HEK293 (cell line): ENCODE results near the gene SEPTIN2.
A peak's percentile ranks its signal among the peaks of the same experiment; 100 is the strongest.

Source experiments
- KLF16 ChIP-seq: fragments of 450-650 bp; formaldehyde crosslinking; IDR thresholded peaks from 2 replicates; pipeline ENCODE4 v1.5.1; 2017; ENCODE audit warnings: missing biosample characterization, missing genetic modification characterization
- MZF1 ChIP-seq: fragments of 450-650 bp; formaldehyde crosslinking; IDR thresholded peaks from 2 replicates; pipeline ENCODE4 v1.5.1; 2017; ENCODE audit warnings: missing biosample characterization, missing genetic modification characterization, borderline replicate concordance
- SP3 ChIP-seq: fragments of 450-650 bp; formaldehyde crosslinking; IDR thresholded peaks from 2 replicates; pipeline ENCODE4 v1.5.1; 2016; ENCODE audit warnings: missing biosample characterization, missing genetic modification characterization
- SP7 ChIP-seq: fragments of 450-650 bp; formaldehyde crosslinking; IDR thresholded peaks from 2 replicates; pipeline ENCODE4 v1.5.1; 2016; ENCODE audit warnings: missing biosample characterization, missing genetic modification characterization
- TCF7L2 ChIP-seq: IDR thresholded peaks from 2 replicates; pipeline ENCODE4 v1.6.1; 2011; ENCODE audit warnings: low read depth, mild to moderate bottlenecking, inconsistent platforms, low read length, moderate library complexity, borderline replicate concordance
- ZNF112 ChIP-seq: fragments of 450-650 bp; formaldehyde crosslinking; IDR thresholded peaks from 2 replicates; pipeline ENCODE4 v1.5.0; 2017; ENCODE audit warnings: missing biosample characterization, missing genetic modification characterization
- ZNF184 ChIP-seq: fragments of 450-650 bp; IDR thresholded peaks from 2 replicates; pipeline ENCODE4 v1.5.1; 2018; ENCODE audit warnings: missing biosample characterization, mild to moderate bottlenecking, missing genetic modification characterization
- ZNF23 ChIP-seq: fragments of 450-650 bp; formaldehyde crosslinking; IDR thresholded peaks from 2 replicates; pipeline ENCODE4 v1.5.1; 2016; ENCODE audit warnings: missing biosample characterization, missing genetic modification characterization, borderline replicate concordance
- ZNF266 ChIP-seq: fragments of 450-650 bp; formaldehyde crosslinking; IDR thresholded peaks from 2 replicates; pipeline ENCODE4 v1.5.1; 2016; ENCODE audit warnings: missing biosample characterization, missing genetic modification characterization, low read depth
- ZNF341 ChIP-seq: fragments of 450-650 bp; formaldehyde crosslinking; IDR thresholded peaks from 2 replicates; pipeline ENCODE4; 2016; ENCODE audit warnings: low read depth, missing biosample characterization, missing genetic modification characterization
- ZNF366 ChIP-seq: fragments of 450-650 bp; formaldehyde crosslinking; conservative IDR thresholded peaks from 2 replicates; pipeline ENCODE4 v1.5.1; 2016; ENCODE audit warnings: missing biosample characterization, missing genetic modification characterization
- ZNF394 ChIP-seq: fragments of 450-650 bp; formaldehyde crosslinking; IDR thresholded peaks from 2 replicates; pipeline ENCODE4 v1.5.1; 2016; ENCODE audit warnings: missing biosample characterization, missing genetic modification characterization, mild to moderate bottlenecking, moderate library complexity, borderline replicate concordance
- ZNF433 ChIP-seq: fragments of 450-650 bp; formaldehyde crosslinking; IDR thresholded peaks from 2 replicates; pipeline ENCODE4 v1.5.1; 2016; ENCODE audit warnings: missing biosample characterization, missing genetic modification characterization, low read depth
- ZNF501 ChIP-seq: fragments of 450-650 bp; formaldehyde crosslinking; IDR thresholded peaks from 2 replicates; pipeline ENCODE4 v1.5.1; 2016; ENCODE audit warnings: missing biosample characterization, missing genetic modification characterization
- ZNF514 ChIP-seq: fragments of 450-650 bp; formaldehyde crosslinking; IDR thresholded peaks from 2 replicates; pipeline ENCODE4 v1.5.1; 2016; ENCODE audit warnings: missing biosample characterization, missing genetic modification characterization
- ZNF529 ChIP-seq: fragments of 450-650 bp; formaldehyde crosslinking; IDR thresholded peaks from 2 replicates; pipeline ENCODE4 v1.5.1; 2017; ENCODE audit warnings: missing genetic modification characterization, missing biosample characterization; ENCODE audit not compliant: insufficient replicate concordance
- ZNF555 ChIP-seq: fragments of 450-650 bp; formaldehyde crosslinking; conservative IDR thresholded peaks from 2 replicates; pipeline ENCODE4 v1.5.1; 2017; ENCODE audit warnings: missing biosample characterization, mild to moderate bottlenecking, missing genetic modification characterization, inconsistent platforms
- ZNF561 ChIP-seq: fragments of 450-650 bp; IDR thresholded peaks from 2 replicates; pipeline ENCODE4 v1.5.1; 2018; ENCODE audit warnings: missing biosample characterization, missing genetic modification characterization, borderline replicate concordance
- ZNF585B ChIP-seq: fragments of 450-650 bp; formaldehyde crosslinking; IDR thresholded peaks from 2 replicates; pipeline ENCODE4 v1.5.1; 2016; ENCODE audit warnings: missing biosample characterization, missing genetic modification characterization
- ZNF645 ChIP-seq: fragments of 450-650 bp; formaldehyde crosslinking; IDR thresholded peaks from 2 replicates; pipeline ENCODE4; 2016; ENCODE audit warnings: missing biosample characterization, missing genetic modification characterization
- ZNF660 ChIP-seq: fragments of 450-650 bp; IDR thresholded peaks from 2 replicates; pipeline ENCODE4 v1.5.1; 2018; ENCODE audit warnings: missing biosample characterization, mild to moderate bottlenecking, missing genetic modification characterization
- ZNF677 ChIP-seq: fragments of 450-650 bp; IDR thresholded peaks from 2 replicates; pipeline ENCODE4 v1.5.0; 2018; ENCODE audit warnings: missing biosample characterization, mild to moderate bottlenecking, missing genetic modification characterization, moderate library complexity
- ZNF792 ChIP-seq: fragments of 450-650 bp; formaldehyde crosslinking; IDR thresholded peaks from 2 replicates; pipeline ENCODE4 v1.5.1; 2016; ENCODE audit warnings: missing biosample characterization, missing genetic modification characterization
- TF ChIP-seq, protein P1 (sequence below): fragments of 450-650 bp; formaldehyde crosslinking; IDR thresholded peaks from 2 replicates; pipeline ENCODE4 v1.5.1; 2016; ENCODE audit warnings: missing biosample characterization, missing genetic modification characterization, borderline replicate concordance
- TF ChIP-seq, protein P2 (sequence below): fragments of 450-650 bp; formaldehyde crosslinking; IDR thresholded peaks from 2 replicates; pipeline ENCODE4 v1.5.1; 2016; ENCODE audit warnings: missing biosample characterization, missing genetic modification characterization
- TF ChIP-seq, protein P3 (sequence below): fragments of 450-650 bp; formaldehyde crosslinking; IDR thresholded peaks from 2 replicates; pipeline ENCODE4 v1.5.1; 2016; ENCODE audit warnings: missing biosample characterization, missing genetic modification characterization
- TF ChIP-seq, protein P4 (sequence below): fragments of 450-650 bp; formaldehyde crosslinking; conservative IDR thresholded peaks from 2 replicates; pipeline ENCODE4 v1.5.1; 2016; ENCODE audit warnings: low read depth, missing biosample characterization, missing genetic modification characterization
- TF ChIP-seq, protein P5 (sequence below): fragments of 450-650 bp; formaldehyde crosslinking; optimal IDR thresholded peaks from 2 replicates; pipeline ENCODE3; 2016; ENCODE audit warnings: missing biosample characterization, mild to moderate bottlenecking, missing genetic modification characterization

Gene SEPTIN2

DNA sequence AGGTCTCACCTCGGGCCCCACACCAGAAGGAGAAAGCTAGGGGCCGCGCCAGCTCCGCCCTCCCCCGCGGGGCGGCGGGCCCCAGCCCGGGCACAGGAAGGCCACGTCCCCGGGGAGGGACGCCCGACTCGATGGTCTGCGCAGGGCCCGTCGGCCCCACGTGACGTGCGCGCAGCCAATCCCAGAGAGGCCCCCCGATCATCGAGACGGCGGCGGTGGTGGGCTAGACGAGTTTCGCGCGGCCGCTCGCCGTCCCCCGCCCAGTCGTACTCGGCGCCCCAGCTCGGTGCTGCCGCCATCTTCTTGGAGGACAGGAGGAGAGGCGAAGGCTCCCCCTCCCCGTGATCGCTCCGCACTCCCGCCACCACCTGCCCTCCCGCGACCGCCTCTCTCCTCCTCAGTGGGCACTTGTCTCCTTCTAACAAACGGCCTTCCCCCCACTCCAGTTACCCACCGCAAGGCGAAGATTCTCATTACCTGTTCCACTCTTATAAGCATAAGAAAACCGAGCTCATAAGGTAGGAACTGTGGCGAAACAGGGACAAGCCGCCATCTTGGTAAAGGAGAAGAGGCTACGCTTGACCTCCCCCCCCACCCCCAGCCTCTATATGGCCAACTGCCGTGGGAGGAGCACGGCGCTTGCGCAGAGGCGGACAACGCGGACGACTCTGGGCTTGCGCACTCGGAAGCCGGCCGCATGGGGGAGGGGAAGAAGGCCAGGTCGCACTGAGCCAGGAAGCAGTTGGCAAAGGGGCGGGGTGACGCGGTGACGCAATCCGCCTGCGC is 439 bp upstream of the SEPTIN2 start, which contains the start of gene HDLBP (continued):
- TF ChIP-seq, protein P1, sequence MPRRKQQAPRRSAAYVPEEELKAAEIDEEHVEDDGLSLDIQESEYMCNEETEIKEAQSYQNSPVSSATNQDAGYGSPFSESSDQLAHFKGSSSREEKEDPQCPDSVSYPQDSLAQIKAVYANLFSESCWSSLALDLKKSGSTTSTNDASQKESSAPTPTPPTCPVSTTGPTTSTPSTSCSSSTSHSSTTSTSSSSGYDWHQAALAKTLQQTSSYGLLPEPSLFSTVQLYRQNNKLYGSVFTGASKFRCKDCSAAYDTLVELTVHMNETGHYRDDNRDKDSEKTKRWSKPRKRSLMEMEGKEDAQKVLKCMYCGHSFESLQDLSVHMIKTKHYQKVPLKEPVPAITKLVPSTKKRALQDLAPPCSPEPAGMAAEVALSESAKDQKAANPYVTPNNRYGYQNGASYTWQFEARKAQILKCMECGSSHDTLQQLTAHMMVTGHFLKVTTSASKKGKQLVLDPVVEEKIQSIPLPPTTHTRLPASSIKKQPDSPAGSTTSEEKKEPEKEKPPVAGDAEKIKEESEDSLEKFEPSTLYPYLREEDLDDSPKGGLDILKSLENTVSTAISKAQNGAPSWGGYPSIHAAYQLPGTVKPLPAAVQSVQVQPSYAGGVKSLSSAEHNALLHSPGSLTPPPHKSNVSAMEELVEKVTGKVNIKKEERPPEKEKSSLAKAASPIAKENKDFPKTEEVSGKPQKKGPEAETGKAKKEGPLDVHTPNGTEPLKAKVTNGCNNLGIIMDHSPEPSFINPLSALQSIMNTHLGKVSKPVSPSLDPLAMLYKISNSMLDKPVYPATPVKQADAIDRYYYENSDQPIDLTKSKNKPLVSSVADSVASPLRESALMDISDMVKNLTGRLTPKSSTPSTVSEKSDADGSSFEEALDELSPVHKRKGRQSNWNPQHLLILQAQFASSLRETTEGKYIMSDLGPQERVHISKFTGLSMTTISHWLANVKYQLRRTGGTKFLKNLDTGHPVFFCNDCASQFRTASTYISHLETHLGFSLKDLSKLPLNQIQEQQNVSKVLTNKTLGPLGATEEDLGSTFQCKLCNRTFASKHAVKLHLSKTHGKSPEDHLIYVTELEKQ (tag by site-specific recombination) = no peak
- no peak for TF ChIP-seq ZNF585B (tag by site-specific recombination)
- TF ChIP-seq ZNF341 = peak; percentile 36
- peak; percentile 65 for TF ChIP-seq SP7 (tag by site-specific recombination)
- TF ChIP-seq ZNF23 (tag by site-specific recombination) = no peak
- TF ChIP-seq, protein P2, sequence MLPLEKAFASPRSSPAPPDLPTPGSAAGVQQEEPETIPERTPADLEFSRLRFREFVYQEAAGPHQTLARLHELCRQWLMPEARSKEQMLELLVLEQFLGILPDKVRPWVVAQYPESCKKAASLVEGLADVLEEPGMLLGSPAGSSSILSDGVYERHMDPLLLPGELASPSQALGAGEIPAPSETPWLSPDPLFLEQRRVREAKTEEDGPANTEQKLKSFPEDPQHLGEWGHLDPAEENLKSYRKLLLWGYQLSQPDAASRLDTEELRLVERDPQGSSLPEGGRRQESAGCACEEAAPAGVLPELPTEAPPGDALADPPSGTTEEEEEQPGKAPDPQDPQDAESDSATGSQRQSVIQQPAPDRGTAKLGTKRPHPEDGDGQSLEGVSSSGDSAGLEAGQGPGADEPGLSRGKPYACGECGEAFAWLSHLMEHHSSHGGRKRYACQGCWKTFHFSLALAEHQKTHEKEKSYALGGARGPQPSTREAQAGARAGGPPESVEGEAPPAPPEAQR (tag by site-specific recombination) = no peak
- TF ChIP-seq ZNF433 = no peak
- TF ChIP-seq ZNF561 (tag by site-specific recombination) = peak; percentile 77
- no peak for TF ChIP-seq ZNF266 (tag by site-specific recombination)
- no peak for TF ChIP-seq ZNF529 (tag by site-specific recombination)
- TF ChIP-seq ZNF394 = peak; percentile 69; the same call in 1 of the 2 replicates
- TF ChIP-seq ZNF184 (tag by site-specific recombination) = no peak
- TF ChIP-seq, protein P3, sequence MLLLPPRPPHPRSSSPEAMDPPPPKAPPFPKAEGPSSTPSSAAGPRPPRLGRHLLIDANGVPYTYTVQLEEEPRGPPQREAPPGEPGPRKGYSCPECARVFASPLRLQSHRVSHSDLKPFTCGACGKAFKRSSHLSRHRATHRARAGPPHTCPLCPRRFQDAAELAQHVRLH (tag by site-specific recombination) = 0 out of 2 replicates have a peak, but pooled peaks have one; percentile 28
- no peak for TF ChIP-seq TCF7L2
- TF ChIP-seq, protein P4, sequence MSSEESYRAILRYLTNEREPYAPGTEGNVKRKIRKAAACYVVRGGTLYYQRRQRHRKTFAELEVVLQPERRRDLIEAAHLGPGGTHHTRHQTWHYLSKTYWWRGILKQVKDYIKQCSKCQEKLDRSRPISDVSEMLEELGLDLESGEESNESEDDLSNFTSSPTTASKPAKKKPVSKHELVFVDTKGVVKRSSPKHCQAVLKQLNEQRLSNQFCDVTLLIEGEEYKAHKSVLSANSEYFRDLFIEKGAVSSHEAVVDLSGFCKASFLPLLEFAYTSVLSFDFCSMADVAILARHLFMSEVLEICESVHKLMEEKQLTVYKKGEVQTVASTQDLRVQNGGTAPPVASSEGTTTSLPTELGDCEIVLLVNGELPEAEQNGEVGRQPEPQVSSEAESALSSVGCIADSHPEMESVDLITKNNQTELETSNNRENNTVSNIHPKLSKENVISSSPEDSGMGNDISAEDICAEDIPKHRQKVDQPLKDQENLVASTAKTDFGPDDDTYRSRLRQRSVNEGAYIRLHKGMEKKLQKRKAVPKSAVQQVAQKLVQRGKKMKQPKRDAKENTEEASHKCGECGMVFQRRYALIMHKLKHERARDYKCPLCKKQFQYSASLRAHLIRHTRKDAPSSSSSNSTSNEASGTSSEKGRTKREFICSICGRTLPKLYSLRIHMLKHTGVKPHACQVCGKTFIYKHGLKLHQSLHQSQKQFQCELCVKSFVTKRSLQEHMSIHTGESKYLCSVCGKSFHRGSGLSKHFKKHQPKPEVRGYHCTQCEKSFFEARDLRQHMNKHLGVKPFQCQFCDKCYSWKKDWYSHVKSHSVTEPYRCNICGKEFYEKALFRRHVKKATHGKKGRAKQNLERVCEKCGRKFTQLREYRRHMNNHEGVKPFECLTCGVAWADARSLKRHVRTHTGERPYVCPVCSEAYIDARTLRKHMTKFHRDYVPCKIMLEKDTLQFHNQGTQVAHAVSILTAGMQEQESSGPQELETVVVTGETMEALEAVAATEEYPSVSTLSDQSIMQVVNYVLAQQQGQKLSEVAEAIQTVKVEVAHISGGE (tag by site-specific recombination) = peak; percentile 41
- no peak for TF ChIP-seq ZNF555 (tag by site-specific recombination)
- no peak for TF ChIP-seq ZNF514 (tag by site-specific recombination)
- TF ChIP-seq ZNF792 = no peak
- TF ChIP-seq ZNF366 (tag by site-specific recombination) = peak; percentile 50
- TF ChIP-seq, protein P5, sequence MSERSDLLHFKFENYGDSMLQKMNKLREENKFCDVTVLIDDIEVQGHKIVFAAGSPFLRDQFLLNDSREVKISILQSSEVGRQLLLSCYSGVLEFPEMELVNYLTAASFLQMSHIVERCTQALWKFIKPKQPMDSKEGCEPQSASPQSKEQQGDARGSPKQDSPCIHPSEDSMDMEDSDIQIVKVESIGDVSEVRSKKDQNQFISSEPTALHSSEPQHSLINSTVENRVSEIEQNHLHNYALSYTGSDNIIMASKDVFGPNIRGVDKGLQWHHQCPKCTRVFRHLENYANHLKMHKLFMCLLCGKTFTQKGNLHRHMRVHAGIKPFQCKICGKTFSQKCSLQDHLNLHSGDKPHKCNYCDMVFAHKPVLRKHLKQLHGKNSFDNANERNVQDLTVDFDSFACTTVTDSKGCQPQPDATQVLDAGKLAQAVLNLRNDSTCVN (tag by site-specific recombination) = peak; percentile 93
- peak; percentile 93 for TF ChIP-seq ZNF501 (tag by site-specific recombination)
- no peak for TF ChIP-seq ZNF677
- 0 out of 2 replicates have a peak, but pooled peaks have one; percentile 44 for TF ChIP-seq ZNF660 (tag by site-specific recombination)
- TF ChIP-seq KLF16 (tag by site-specific recombination) = peak; percentile 63; the same call in 1 of the 2 replicates
- no peak for TF ChIP-seq ZNF112
- no peak for TF ChIP-seq MZF1 (tag by site-specific recombination)
- TF ChIP-seq SP3 (tag by site-specific recombination) = peak; percentile 91
- TF ChIP-seq ZNF645 (tag by site-specific recombination) = no peak
